HEK293 (cell line): Measurements from ENCODE around the gene ACTN4.

Experiments
- ATF2 ChIP-seq: fragments of 450-650 bp; formaldehyde crosslinking; IDR thresholded peaks from 2 replicates; pipeline ENCODE4 v1.5.1; 2016; ENCODE audit warnings: missing biosample characterization, missing genetic modification characterization, low read depth
- REPIN1 ChIP-seq: fragments of 450-650 bp; formaldehyde crosslinking; IDR thresholded peaks from 2 replicates; pipeline ENCODE4 v1.5.1; 2017; ENCODE audit warnings: missing biosample characterization, missing genetic modification characterization, low read depth
- ZBTB21 ChIP-seq: fragments of 450-650 bp; formaldehyde crosslinking; IDR thresholded peaks from 2 replicates; pipeline ENCODE4 v1.5.1; 2017; ENCODE audit warnings: missing biosample characterization, missing genetic modification characterization
- ZNF10 ChIP-seq: fragments of 450-650 bp; formaldehyde crosslinking; IDR thresholded peaks from 2 replicates; pipeline ENCODE4 v1.5.1; 2017; ENCODE audit warnings: missing biosample characterization, missing genetic modification characterization
- ZNF138 ChIP-seq: fragments of 450-650 bp; formaldehyde crosslinking; IDR thresholded peaks from 2 replicates; pipeline ENCODE4 v1.5.1; 2016; ENCODE audit warnings: missing biosample characterization, missing genetic modification characterization, borderline replicate concordance
- ZNF639 ChIP-seq: fragments of 450-650 bp; formaldehyde crosslinking; IDR thresholded peaks from 2 replicates; pipeline ENCODE4 v1.5.1; 2016; ENCODE audit warnings: missing biosample characterization, missing genetic modification characterization

- TF ChIP-seq ATF2 (tag by site-specific recombination) (no peak), ZNF10 (no peak), ZBTB21 (tag by site-specific recombination) (no peak), ZNF639 (tag by site-specific recombination) (no peak), REPIN1 (tag by site-specific recombination) (no peak), ZNF138 (no peak)
These were observed 83.5 kb downstream of the ACTN4 start for GRCh38 chr19:38730731-38731589.
